ENCODE results near the gene GRIA4. TPM values are rescaled to one million over a fixed set of nuclear protein-coding genes. Genes with fewer than 3 reads are reported as not detected.

GRIA4 gene
- total and polyA plus RNA-seq, 2 donors (not counting 1 experiment from before 2014, with no cell fraction given): not detected

DNA sequence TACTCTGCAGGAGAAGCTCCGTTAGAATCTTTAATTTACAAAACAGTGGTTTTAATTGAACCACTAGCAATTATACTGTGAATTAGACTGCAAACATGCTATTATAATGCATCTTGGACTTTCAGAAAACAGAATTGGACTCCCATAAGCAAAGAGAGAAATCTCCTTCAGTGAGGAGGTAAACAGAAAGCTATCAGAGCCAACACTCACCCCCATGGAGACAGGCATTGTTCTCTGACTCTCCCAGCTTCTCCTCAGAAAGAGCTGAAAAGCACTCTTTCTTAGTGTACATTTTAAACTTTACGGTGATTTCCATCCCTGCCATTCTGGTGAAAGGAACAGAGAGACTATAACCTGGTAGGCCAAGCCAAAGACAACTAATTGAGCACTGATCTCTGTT, 176.9 kb downstream of the GRIA4 start:
- no peak for DNase-seq
- no peak for TF ChIP-seq EZH2 (IDR thresholded peaks at IDR 0.05; ENCODE audit: borderline replicate concordance, insufficient read depth, low read depth, low read length, poor library complexity, severe bottlenecking)
- TF ChIP-seq, protein P1, sequence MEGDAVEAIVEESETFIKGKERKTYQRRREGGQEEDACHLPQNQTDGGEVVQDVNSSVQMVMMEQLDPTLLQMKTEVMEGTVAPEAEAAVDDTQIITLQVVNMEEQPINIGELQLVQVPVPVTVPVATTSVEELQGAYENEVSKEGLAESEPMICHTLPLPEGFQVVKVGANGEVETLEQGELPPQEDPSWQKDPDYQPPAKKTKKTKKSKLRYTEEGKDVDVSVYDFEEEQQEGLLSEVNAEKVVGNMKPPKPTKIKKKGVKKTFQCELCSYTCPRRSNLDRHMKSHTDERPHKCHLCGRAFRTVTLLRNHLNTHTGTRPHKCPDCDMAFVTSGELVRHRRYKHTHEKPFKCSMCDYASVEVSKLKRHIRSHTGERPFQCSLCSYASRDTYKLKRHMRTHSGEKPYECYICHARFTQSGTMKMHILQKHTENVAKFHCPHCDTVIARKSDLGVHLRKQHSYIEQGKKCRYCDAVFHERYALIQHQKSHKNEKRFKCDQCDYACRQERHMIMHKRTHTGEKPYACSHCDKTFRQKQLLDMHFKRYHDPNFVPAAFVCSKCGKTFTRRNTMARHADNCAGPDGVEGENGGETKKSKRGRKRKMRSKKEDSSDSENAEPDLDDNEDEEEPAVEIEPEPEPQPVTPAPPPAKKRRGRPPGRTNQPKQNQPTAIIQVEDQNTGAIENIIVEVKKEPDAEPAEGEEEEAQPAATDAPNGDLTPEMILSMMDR (IDR thresholded peaks at IDR 0.05): no peak
- POLR2A ChIA-PET: no interaction called here
- no peak for ATAC-seq (ENCODE audit: low read depth)
- CTCF ChIA-PET: no interaction called here
- WGBS (ENCODE audit: insufficient coverage): 100% methylated on average over 1 of the region's 2 CpGs
- Histone ChIP-seq H3K9me3 (ENCODE audit: control extremely low read depth in 1 of 3, control insufficient read depth in 2 of 3, insufficient read depth in 1 of 3, low read length in 2 of 3) (peaks cover 0 to 2% (median 0%) of the 10 kb centered on the region in 3 donors), H3K79me2 (ENCODE audit: control insufficient read depth, insufficient read depth, low read length) (no peaks in the 10 kb centered on the region), H3K4me1 (ENCODE audit: control insufficient read depth in 2 of 2, insufficient read depth in 2 of 2, low read length in 2 of 2) (no peaks in the 10 kb centered on the region), H3K27ac (ENCODE audit: low read length in 2 of 2) (no peak overlapping the region), H3K4me3 (ENCODE audit: control extremely low read depth in 1 of 5, extremely low read depth in 1 of 5, insufficient read depth in 1 of 5, low read depth in 2 of 5, low read length in 4 of 5) (no peak overlapping the region), H3K4me2 (replicated peaks; ENCODE audit: low read depth, low read length, poor library complexity, severe bottlenecking) (no peak overlapping the region), H3K27me3 (replicated peaks in 1 of 4; ENCODE audit: control extremely low read depth in 1 of 4, control insufficient read depth in 3 of 4, insufficient read depth in 4 of 4, low read length in 3 of 4) (no peaks in the 10 kb centered on the region), H4K20me1 (ENCODE audit: control insufficient read depth, insufficient read depth, low read length, poor library complexity, severe bottlenecking) (no peaks in the 10 kb centered on the region), H3K36me3 (replicated peaks in 1 of 2; ENCODE audit: control extremely low read depth in 1 of 2, control insufficient read depth in 1 of 2, extremely low read depth in 1 of 2, insufficient read depth in 2 of 2, low read length in 1 of 2) (no peaks in the 10 kb centered on the region), H3K9ac (ENCODE audit: low read length) (no peak overlapping the region), H2AFZ (ENCODE audit: insufficient read depth, low read depth, low read length, poor library complexity, severe bottlenecking) (no peak overlapping the region)
- no peaks in the 10 kb centered on the region for H3K27me3 Mint-ChIP-seq
- H3K4me1 Mint-ChIP-seq: no peaks in the 10 kb centered on the region
- H3K9me3 Mint-ChIP-seq (ENCODE audit: insufficient read depth): no peaks in the 10 kb centered on the region
- no peak overlapping the region for H3K27ac Mint-ChIP-seq
- no peak overlapping the region for H3K4me3 Mint-ChIP-seq
- intact Hi-C loops (cut with micrococcal nuclease): no loop called here

DNA sequence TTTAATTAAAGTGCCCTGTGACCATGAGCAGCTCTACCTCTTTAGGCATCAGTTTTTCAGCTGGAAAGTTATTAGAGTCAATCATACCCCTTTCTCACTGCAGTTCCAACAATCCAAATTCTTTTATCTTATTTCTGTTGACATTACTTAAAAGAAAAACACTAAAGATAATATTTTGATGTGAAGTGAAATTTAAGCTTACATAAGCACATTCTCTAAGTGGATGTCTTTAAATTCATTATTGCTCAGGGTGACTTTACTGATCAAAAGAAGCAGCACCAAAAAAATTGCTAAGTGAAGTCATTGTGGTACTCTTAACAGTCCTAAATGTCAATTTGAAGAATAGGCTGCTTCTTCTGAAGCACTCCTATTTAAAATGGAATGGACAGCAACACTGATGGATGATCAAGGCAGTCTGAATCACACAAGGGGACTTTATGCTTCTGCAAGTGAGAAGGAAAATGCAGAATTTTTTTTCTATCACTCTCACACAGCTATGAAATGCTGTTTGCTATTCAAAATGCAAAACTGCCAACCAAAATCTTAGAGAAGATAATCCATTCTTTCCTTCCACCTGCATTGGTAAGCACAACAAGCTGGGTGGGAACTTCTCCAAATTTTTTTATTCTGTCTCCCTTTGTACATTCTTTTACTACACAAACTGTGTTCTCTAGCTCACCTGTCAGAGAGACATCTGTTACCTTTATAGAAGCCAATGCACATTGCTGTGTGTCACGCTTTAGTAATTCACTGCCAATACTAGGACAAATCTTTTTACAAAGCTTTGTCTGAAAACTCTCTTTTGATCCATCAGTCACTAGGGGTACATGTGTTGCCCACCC, 179.9 kb downstream of the GRIA4 start:
- POLR2A ChIA-PET: no interaction called here

More for the DNA sequence above, 179.9 kb downstream of the GRIA4 start:
- Histone ChIP-seq H3K4me3 (ENCODE audit: control extremely low read depth in 1 of 5, extremely low read depth in 1 of 5, insufficient read depth in 1 of 5, low read depth in 2 of 5, low read length in 4 of 5) (no peak overlapping the region), H3K79me2 (ENCODE audit: control insufficient read depth, insufficient read depth, low read length) (no peaks in the 10 kb centered on the region), H3K27ac (ENCODE audit: low read length in 2 of 2) (no peak overlapping the region), H3K36me3 (replicated peaks in 1 of 2; ENCODE audit: control extremely low read depth in 1 of 2, control insufficient read depth in 1 of 2, extremely low read depth in 1 of 2, insufficient read depth in 2 of 2, low read length in 1 of 2) (no peaks in the 10 kb centered on the region), H3K9ac (ENCODE audit: low read length) (no peak overlapping the region), H3K27me3 (replicated peaks in 1 of 4; ENCODE audit: control extremely low read depth in 1 of 4, control insufficient read depth in 3 of 4, insufficient read depth in 4 of 4, low read length in 3 of 4) (no peaks in the 10 kb centered on the region), H3K4me2 (replicated peaks; ENCODE audit: low read depth, low read length, poor library complexity, severe bottlenecking) (no peak overlapping the region), H3K4me1 (ENCODE audit: control insufficient read depth in 2 of 2, insufficient read depth in 2 of 2, low read length in 2 of 2) (no peaks in the 10 kb centered on the region), H2AFZ (ENCODE audit: insufficient read depth, low read depth, low read length, poor library complexity, severe bottlenecking) (no peak overlapping the region), H3K9me3 (ENCODE audit: control extremely low read depth in 1 of 3, control insufficient read depth in 2 of 3, insufficient read depth in 1 of 3, low read length in 2 of 3) (peaks cover 0 to 1% (median 0%) of the 10 kb centered on the region in 3 donors), H4K20me1 (ENCODE audit: control insufficient read depth, insufficient read depth, low read length, poor library complexity, severe bottlenecking) (no peaks in the 10 kb centered on the region)
- ATAC-seq (ENCODE audit: low read depth) (no peak), DNase-seq (no peak)
- no peak overlapping the region for H3K27ac Mint-ChIP-seq
- H3K27me3 Mint-ChIP-seq: no peaks in the 10 kb centered on the region
- no peaks in the 10 kb centered on the region for H3K4me1 Mint-ChIP-seq
- no peak overlapping the region for H3K4me3 Mint-ChIP-seq
- CTCF ChIA-PET: no interaction called here
- no peaks in the 10 kb centered on the region for H3K9me3 Mint-ChIP-seq (ENCODE audit: insufficient read depth)
- TF ChIP-seq, protein P1 (IDR thresholded peaks at IDR 0.05): no peak
- TF ChIP-seq EZH2 (IDR thresholded peaks at IDR 0.05; ENCODE audit: borderline replicate concordance, insufficient read depth, low read depth, low read length, poor library complexity, severe bottlenecking): no peak
- WGBS (ENCODE audit: insufficient coverage): 90% methylated on average over 1 of the region's 1 CpG
- intact Hi-C loops (cut with micrococcal nuclease): no loop called here

Data from B cell (primary cell).